A673 (cell line): ENCODE measurements around the gene CEP72. TPM values are rescaled to one million over a fixed set of nuclear protein-coding genes. Genes with fewer than 3 reads are reported as not detected.
"Not testable (repeated sequence)": the region's sequence is repeated elsewhere in the genome, so short reads cannot be mapped to it uniquely, and the experiment has no call there.

Source experiments
- BruUV-seq: library from RNA; stranded (reverse); fragments of 400-500 nt; replicated peaks from 2 replicates; lab custom pipeline; 2021; lab: Mats Ljungman, UMichigan
- CTCF ChIA-PET: fragments of 300-600 bp; sonication (Branson Sonifier 250); formaldehyde crosslinking; loops from one replicate; lab custom pipeline; 2022; ENCODE audit warnings: antibody characterized with exemption; lab: Charles Lee
- POLR2A ChIA-PET: fragments of 300-600 bp; sonication (Branson Sonifier 250); formaldehyde crosslinking; loops from one replicate; lab custom pipeline; 2022; ENCODE audit warnings: antibody characterized with exemption; ENCODE audit not compliant: low non-redundant PET; lab: Charles Lee
- DNase-seq: peaks from one replicate; pipeline ENCODE4 v3.0.0-alpha.2; 2015; ENCODE audit warnings: low spot score
- H3K27ac ChIP-seq: fragments of 200-600 bp; sonication (generic); 2 replicates; pipeline ENCODE4 v1.5.1; 2016; ENCODE audit warnings: mixed run types, low read depth, mild to moderate bottlenecking, mixed read lengths, antibody characterized with exemption, low read length; ENCODE audit not compliant: poor library complexity, severe bottlenecking
- H3K27me3 ChIP-seq: fragments of 200-600 bp; sonication (generic); replicated peaks from 2 replicates; pipeline ENCODE4 v1.6.1; 2017; ENCODE audit warnings: mixed run types, low read depth, mild to moderate bottlenecking, mixed read lengths, antibody characterized with exemption, low read length; ENCODE audit not compliant: insufficient read depth, poor library complexity
- H3K36me3 ChIP-seq: fragments of 200-600 bp; sonication (generic); 2 replicates; pipeline ENCODE4 v1.6.1; 2016; ENCODE audit warnings: mixed run types, mild to moderate bottlenecking, mixed read lengths, antibody characterized with exemption, low read length; ENCODE audit not compliant: insufficient read depth, poor library complexity, severe bottlenecking
- H3K4me1 ChIP-seq: fragments of 200-600 bp; sonication (generic); 2 replicates; pipeline ENCODE4 v1.6.1; 2017; ENCODE audit warnings: mixed run types, mild to moderate bottlenecking, mixed read lengths, antibody characterized with exemption, low read length; ENCODE audit not compliant: insufficient read depth, poor library complexity, severe bottlenecking
- H3K4me3 ChIP-seq: fragments of 200-600 bp; sonication (generic); 2 replicates; pipeline ENCODE4 v1.5.1; 2016; ENCODE audit warnings: low read depth, mixed run types, mild to moderate bottlenecking, mixed read lengths, low read length; ENCODE audit not compliant: poor library complexity, severe bottlenecking
- H3K9me3 ChIP-seq: fragments of 200-600 bp; sonication (generic); 2 replicates; pipeline ENCODE4 v1.6.1; 2016; ENCODE audit warnings: mixed run types, low read depth, mild to moderate bottlenecking, mixed read lengths, antibody characterized with exemption, low read length; ENCODE audit not compliant: poor library complexity, severe bottlenecking
- EZH2 ChIP-seq: fragments of 200-600 bp; sonication (generic); IDR thresholded peaks from 2 replicates; pipeline ENCODE4 v1.6.1; 2017; ENCODE audit warnings: borderline replicate concordance, low read depth, mild to moderate bottlenecking, mixed read lengths, antibody characterized with exemption, low read length; ENCODE audit not compliant: poor library complexity, severe bottlenecking
- intact Hi-C: fragments of 100-400 bp; cut with micrococcal nuclease; formaldehyde crosslinking; loops from one replicate; pipeline ENCODE4 v1.10.0; 2022; ENCODE audit not compliant: unreplicated experiment
- total RNA-seq: library from RNA; stranded (reverse); gene quantifications from 2 replicates; pipeline ENCODE4 v1.2.3, GENCODE V29; 2021
- TF ChIP-seq, protein P1 (sequence below): fragments of 300-800, 200-600 bp; sonication (generic); conservative IDR thresholded peaks from 2 replicates; pipeline ENCODE4 v1.5.1; 2017; ENCODE audit warnings: low read depth, mild to moderate bottlenecking, antibody characterized with exemption, low read length, moderate library complexity, mixed read lengths

CEP72 gene
- total RNA-seq, 1 experiment from 2014 or later, result 37.2 TPM

DNA sequence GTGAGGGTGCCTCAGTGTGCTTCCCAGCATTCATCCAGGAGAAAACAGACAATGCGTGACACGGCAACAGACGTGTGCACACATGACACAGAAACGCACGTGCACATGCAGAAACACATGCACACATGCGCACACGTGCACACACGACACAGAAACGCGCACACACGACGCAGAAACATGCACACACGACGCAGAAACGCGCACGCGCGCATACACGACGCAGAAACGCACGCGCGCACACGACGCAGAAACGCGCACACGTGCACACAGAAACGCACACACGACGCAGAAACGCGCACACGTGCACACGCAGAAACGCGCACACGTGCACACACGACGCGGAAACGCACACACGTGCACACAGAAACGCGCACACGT is 64.5 kb downstream of the CEP72 start:
- H3K27me3 ChIP-seq, result peaks cover 6% of the 10 kb centered on the region
- no peak for DNase-seq
- ChIA-PET CTCF (no interaction called here), POLR2A (no interaction called here)
- no peak overlapping the region for H3K27ac ChIP-seq
- intact Hi-C loops, result no loop called here
- TF ChIP-seq, protein P1, sequence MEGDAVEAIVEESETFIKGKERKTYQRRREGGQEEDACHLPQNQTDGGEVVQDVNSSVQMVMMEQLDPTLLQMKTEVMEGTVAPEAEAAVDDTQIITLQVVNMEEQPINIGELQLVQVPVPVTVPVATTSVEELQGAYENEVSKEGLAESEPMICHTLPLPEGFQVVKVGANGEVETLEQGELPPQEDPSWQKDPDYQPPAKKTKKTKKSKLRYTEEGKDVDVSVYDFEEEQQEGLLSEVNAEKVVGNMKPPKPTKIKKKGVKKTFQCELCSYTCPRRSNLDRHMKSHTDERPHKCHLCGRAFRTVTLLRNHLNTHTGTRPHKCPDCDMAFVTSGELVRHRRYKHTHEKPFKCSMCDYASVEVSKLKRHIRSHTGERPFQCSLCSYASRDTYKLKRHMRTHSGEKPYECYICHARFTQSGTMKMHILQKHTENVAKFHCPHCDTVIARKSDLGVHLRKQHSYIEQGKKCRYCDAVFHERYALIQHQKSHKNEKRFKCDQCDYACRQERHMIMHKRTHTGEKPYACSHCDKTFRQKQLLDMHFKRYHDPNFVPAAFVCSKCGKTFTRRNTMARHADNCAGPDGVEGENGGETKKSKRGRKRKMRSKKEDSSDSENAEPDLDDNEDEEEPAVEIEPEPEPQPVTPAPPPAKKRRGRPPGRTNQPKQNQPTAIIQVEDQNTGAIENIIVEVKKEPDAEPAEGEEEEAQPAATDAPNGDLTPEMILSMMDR, result no peak
- TF ChIP-seq EZH2, result no peak
- no peak overlapping the region for H3K4me3 ChIP-seq
- peaks cover 19% of the 10 kb centered on the region for H3K4me1 ChIP-seq
- H3K9me3 ChIP-seq, result no peaks in the 10 kb centered on the region
- no TSS peak for BruUV-seq
- no peaks in the 10 kb centered on the region for H3K36me3 ChIP-seq

DNA sequence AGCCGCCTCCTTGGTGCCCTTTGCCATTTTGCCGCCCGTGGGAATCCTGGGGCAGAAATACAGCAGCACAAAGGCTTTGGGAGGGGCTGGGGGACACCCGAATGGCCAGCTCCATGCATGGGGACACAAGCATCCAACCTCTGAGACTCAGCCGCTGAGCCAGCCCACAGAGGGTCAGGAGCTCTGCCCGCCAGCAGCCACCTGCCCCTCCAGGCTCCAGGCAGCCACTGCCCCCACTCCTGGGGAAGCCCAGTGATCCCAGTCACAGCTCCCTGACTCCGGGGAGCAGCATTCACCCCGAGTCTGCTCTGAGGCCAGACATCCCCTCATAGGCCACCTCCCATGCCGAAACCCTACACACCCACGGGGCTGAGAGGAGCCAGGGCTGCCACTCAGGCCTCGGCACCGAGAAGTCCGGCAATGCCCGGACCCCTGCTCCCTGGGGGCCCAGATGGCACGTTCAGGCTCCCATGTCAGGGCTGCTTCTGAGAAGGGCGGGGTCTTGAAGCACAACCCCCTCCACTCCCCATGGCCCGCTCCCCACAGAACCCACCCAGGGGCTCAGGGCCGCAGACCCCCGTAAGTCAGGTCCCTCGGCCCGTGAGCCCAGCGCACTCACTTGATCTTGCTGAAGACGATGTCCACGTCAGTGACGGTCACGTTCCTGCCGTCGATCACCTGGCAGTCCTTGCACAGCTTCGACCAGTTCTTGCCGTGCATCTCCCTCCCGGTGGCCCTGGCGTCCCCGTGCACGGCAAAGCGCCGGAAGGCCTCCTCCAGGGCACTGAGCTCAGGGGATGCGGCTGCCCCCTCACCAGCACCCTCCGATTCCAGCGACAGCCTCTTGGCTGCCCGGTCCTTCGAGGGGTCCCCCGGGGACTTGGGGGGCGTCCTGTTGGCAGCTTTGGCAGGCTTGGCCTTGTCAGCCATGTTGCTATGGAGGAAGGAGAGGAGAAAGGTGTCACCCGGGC is 65.3 kb downstream of the CEP72 start:
- DNase-seq, result no peak
- Histone ChIP-seq H3K27me3 (peaks cover 6% of the 10 kb centered on the region), H3K4me1 (peaks cover 12% of the 10 kb centered on the region), H3K9me3 (no peaks in the 10 kb centered on the region), H3K27ac (no peak overlapping the region), H3K36me3 (no peaks in the 10 kb centered on the region), H3K4me3 (no peak overlapping the region)
- intact Hi-C loops, result no loop called here
- CTCF ChIA-PET, result no interaction called here
- no TSS peak for BruUV-seq
- TF ChIP-seq EZH2, result no peak
- TF ChIP-seq, protein P1, result no peak
- POLR2A ChIA-PET, result no interaction called here

DNA sequence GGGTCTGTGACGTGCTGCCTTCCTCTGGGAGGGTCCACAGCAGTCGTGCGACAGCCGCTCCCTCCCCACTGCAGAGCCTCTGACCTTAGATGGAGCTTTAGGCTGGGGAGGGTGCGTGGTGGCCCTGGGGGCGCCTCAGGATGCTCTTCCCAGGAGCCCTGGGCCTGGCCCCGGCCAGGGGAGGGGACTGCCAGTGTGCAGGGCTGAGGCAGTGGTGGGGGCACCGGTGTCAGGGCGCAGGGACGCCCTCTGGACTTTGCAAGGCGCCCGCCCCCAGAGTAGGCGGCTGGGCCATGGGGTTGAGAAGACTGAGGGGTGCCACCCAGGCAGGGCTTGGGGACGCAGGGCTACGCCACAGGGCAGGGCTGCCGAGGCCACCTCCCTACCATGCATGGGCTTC is 66.4 kb downstream of the CEP72 start:
- DNase-seq, H3K4me3 ChIP-seq, H3K4me1 ChIP-seq, POLR2A ChIA-PET, CTCF ChIA-PET, H3K9me3 ChIP-seq, BruUV-seq, intact Hi-C loops, H3K27ac ChIP-seq, H3K27me3 ChIP-seq, H3K36me3 ChIP-seq: not testable (repeated sequence)

DNA sequence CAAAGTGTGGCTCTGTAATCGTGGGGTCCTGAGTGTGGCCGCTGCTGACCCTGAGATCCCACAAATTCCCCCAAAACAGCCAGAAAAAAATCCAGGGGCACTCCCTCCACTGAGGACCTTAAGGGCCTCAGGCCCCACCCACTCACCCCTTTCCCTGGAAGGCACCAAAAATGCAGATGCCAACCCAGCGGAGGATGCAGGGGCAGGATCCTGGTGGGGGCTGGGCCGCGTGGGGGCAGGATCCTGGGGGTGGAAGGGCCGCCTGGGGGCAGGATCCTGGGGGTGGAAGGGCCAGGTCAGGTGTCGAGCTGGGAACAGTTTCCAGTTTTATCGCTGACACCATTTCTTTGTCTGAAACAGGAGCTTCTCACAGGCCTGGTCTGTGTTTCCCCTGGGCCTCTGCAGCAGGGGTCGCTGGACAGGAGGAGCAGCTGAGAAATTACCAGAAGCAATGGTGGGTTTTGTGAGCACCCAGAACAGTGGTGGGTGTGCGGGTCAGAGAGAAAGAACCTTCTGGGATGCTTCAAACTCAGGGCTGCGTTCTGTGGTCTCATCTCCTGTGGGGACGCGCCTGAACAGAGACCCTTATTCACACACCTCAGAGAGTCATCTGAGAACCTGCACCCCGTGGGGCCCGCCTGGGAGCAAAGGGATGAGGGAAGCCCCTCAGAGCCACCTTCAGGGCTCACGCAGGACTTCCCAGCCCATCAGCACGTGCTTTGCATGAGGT is 67.2 kb downstream of the CEP72 start:
- H3K4me3 ChIP-seq, H3K27ac ChIP-seq, POLR2A ChIA-PET, intact Hi-C loops, DNase-seq, H3K36me3 ChIP-seq, H3K9me3 ChIP-seq, CTCF ChIA-PET, H3K27me3 ChIP-seq, H3K4me1 ChIP-seq, BruUV-seq: not testable (repeated sequence)

DNA sequence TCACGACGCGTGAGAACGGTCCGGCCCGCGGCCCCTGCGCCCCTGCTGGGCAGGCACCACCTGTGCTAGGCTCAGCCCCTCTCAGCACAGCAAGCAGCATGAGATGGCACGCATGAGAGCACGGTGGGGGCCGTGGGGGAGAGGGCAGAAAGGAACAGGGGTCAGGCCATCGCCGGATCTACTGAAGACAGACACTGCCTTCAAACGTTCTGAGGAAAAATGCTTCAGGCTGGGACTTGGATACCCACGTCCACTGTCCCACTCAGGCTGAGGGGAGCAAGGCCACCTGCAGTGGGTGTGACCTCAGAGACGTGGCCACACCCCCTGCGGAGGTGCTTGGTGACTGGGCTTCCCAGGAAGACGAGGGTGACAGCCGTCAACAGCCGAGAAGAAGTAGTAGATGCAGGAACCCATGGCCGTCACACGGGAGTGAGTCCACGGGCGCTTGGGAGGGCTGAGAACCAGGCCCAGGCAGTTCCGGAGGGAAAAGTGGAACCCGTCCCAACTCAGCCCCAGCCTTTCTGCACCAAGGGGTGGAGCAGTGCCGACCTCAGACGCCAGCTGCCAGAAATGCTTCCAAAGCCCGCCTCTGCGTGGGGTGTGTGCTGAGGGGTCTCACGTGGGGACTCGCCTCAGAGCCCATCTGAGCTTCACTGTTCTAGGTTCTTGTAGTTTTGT is 68.1 kb downstream of the CEP72 start:
- CTCF ChIA-PET, H3K4me1 ChIP-seq, H3K36me3 ChIP-seq, DNase-seq, H3K27me3 ChIP-seq, BruUV-seq, H3K27ac ChIP-seq, H3K9me3 ChIP-seq, H3K4me3 ChIP-seq, POLR2A ChIA-PET: not testable (repeated sequence)
- intact Hi-C loops, result loop anchor here (5.0 kb wide), 1 partner anchor 97 kb away; no protein-coding TSS in a partner anchor
